Measurements from ENCODE around the gene UBXN7. TPM values are rescaled to one million over a fixed set of nuclear protein-coding genes. Genes with fewer than 3 reads are reported as not detected.

The UBXN7 gene
- total and polyA plus RNA-seq, 2 of the 8 experiments (the other 6 are each of a cell fraction or from before 2014, with no cell fraction given): 18.5 to 109 TPM

DNA sequence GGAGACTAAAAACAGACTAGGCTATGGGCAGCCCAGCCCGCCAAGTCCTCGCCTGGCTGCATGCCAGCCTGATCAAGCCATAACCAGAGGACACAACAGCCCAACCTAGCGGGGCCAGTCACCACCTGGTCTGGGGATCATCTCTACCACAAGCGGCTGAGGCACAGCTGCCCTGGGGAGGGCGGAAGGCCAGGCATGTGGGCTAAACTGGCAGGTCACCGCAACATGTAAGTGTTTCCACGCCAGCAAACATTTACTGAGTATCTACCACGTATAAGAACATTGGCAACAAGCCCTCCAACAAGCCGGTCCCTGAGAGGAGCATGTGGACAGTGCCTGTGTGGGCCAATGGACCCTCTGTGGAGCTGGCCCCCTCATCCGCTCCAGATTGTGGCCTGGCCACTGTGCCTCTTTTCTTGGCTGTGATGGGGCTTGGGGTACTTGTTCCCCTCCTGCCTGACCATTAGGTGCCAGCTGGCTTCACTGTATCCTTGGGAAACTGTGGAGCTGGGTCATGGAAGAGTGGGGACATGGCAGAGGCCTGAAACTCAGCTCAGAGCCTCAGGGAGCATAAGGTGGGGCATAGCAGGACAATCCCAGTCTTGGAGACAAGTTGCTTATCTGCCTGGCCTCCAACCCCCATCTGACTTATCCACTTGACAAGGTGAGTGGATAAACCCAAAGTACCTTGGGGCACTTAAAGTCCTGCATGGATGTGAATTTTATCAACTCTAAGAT, 9.0 kb downstream of the UBXN7 start:
- CTCF ChIA-PET (ENCODE audit: partially characterized antibody): no interaction called here
- H2AK5ac ChIP-seq (ENCODE audit: low read depth, low read length): no peak overlapping the region
- POLR2A ChIA-PET (ENCODE audit: partially characterized antibody): interaction anchor here (0.7 to 2.0 kb wide), 3 partner anchors 9 to 188 kb away, joined by 3 to 5 read pairs (median 3); partner anchors contain the start of gene UBXN7
- H3K9me3 ChIP-seq (ENCODE audit: insufficient read depth in 2 of 2, low read depth in 1 of 2, low read length in 1 of 2): no peaks in the 10 kb centered on the region
- no peak overlapping the region for H2AFZ ChIP-seq (ENCODE audit: low read length)
- no peaks in the 10 kb centered on the region for H3K27me3 ChIP-seq (replicated peaks in 1 of 4; ENCODE audit: control insufficient read depth in 3 of 4, extremely low read depth in 1 of 4, insufficient read depth in 3 of 4, low read length in 3 of 4)
- FAIRE-seq (no peak), DNase-seq (ENCODE audit: low read depth in 1 of 2, low spot score in 2 of 2) (no peak)
- no peak overlapping the region; the same call in 1 of the 2 replicates for H2BK5ac ChIP-seq (ENCODE audit: low read depth, low read length)
- H3K27ac ChIP-seq (ENCODE audit: low read depth, low read length): no peak overlapping the region
- H4K20me1 ChIP-seq (replicated peaks in 1 of 2; ENCODE audit: control insufficient read depth in 1 of 2, insufficient read depth in 2 of 2, low read length in 2 of 2): peaks cover 12 to 28% of the 10 kb centered on the region in 2 experiments
- no peak overlapping the region for H3K23ac ChIP-seq (ENCODE audit: insufficient read length)
- no peak overlapping the region; a peak in 1 of 7 replicates for H3K9ac ChIP-seq (replicated peaks in 1 of 4; ENCODE audit: extremely low read depth in 1 of 4, low read depth in 3 of 4, low read length in 3 of 4)
- no peak overlapping the region for H4K8ac ChIP-seq (ENCODE audit: extremely low read depth, insufficient read depth, low read length)
- H3K79me1 ChIP-seq (ENCODE audit: low read depth, low read length): peaks cover 5% of the 10 kb centered on the region
- peaks cover 39 to 99% of the 10 kb centered on the region in 2 experiments for H3K79me2 ChIP-seq (ENCODE audit: control insufficient read depth in 1 of 2, insufficient read depth in 2 of 2, low read length in 2 of 2)
- no peak overlapping the region for H3K4me2 ChIP-seq (ENCODE audit: insufficient read depth in 1 of 2, low read depth in 2 of 2, low read length in 2 of 2)
- H3K4me1 ChIP-seq (replicated peaks in 1 of 4; ENCODE audit: control insufficient read depth in 3 of 4, insufficient read depth in 4 of 4, low read length in 3 of 4): peaks cover 0 to 8% (median 0%) of the 10 kb centered on the region in 4 experiments; a peak in 3 of 7 replicates
- H3K23me2 ChIP-seq (ENCODE audit: low read depth, low read length): no peaks in the 10 kb centered on the region
- H3K36me3 ChIP-seq (ENCODE audit: control insufficient read depth in 2 of 4, insufficient read depth in 4 of 4, low read length in 3 of 4): peaks cover 0 to 8% (median 0%) of the 10 kb centered on the region in 4 experiments; a peak in 2 of 8 replicates
- no peak overlapping the region for H2BK15ac ChIP-seq (ENCODE audit: low read length)
- H3K4ac ChIP-seq (replicated peaks; ENCODE audit: insufficient read length, low read depth, low read length): no peak overlapping the region
- no peak overlapping the region for H2BK20ac ChIP-seq (ENCODE audit: low read length)
- H3K56ac ChIP-seq (replicated peaks; ENCODE audit: insufficient read length, low read depth, low read length): no peak overlapping the region
- H3K14ac ChIP-seq (ENCODE audit: insufficient read length): no peak overlapping the region
- no peak overlapping the region for H3K18ac ChIP-seq (ENCODE audit: extremely low read depth, low read length)
- no peak overlapping the region for H2BK12ac ChIP-seq (ENCODE audit: low read depth, low read length)
- no peak overlapping the region for H3K4me3 ChIP-seq (ENCODE audit: extremely low read depth in 1 of 4, insufficient read depth in 2 of 4, low read depth in 3 of 4, low read length in 4 of 4)
- no peak overlapping the region for H4K91ac ChIP-seq (replicated peaks; ENCODE audit: insufficient read length, low read length)
- no peak overlapping the region for H4K5ac ChIP-seq (ENCODE audit: insufficient read length, low read depth, low read length)
- no peak overlapping the region for H2BK120ac ChIP-seq (replicated peaks; ENCODE audit: low read depth, low read length)
- 94% methylated on average over 10 of the region's 10 CpGs; no CpG with 5 or more reads in 1 of the 2 experiments for WGBS, 2 experiments (ENCODE audit: extremely low coverage in 1 of 2, insufficient coverage in 1 of 2, insufficient read length in 1 of 2, insufficient replicate concordance in 2 of 2, low coverage in 1 of 2, low lambda C conversion rate in 2 of 2, missing lambda C conversion rate in 1 of 2)
- TF ChIP-seq KDM4A (IDR thresholded peaks at IDR 0.05; ENCODE audit: low read depth, low read length, severe bottlenecking): no peak
- no peak for TF ChIP-seq MAFK (IDR thresholded peaks at IDR 0.05; ENCODE audit: low read depth, low read length)
- TF ChIP-seq SP4 (IDR thresholded peaks at IDR 0.05; ENCODE audit: low read length): no peak
- TF ChIP-seq SP1 (IDR thresholded peaks at IDR 0.05; ENCODE audit: low read depth, low read length): no peak
- TF ChIP-seq CTCF (IDR thresholded peaks at IDR 0.05; ENCODE audit: control extremely low read depth in 1 of 3, insufficient read depth in 1 of 3, low read depth in 1 of 3, low read length in 3 of 3): no peak
- no peak for TF ChIP-seq RBBP5 (IDR thresholded peaks at IDR 0.05; ENCODE audit: borderline replicate concordance, low read depth, low read length)
- TF ChIP-seq HDAC6 (IDR thresholded peaks at IDR 0.05; ENCODE audit: low read depth, low read length): no peak

All from H1 (cell line).